Muscle layer of colon (tissue), 2 donors: Measurements from ENCODE around the gene USP48.

Experiments
- H3K27ac ChIP-seq: one replicate; pipeline ENCODE4 v1.7.0; 2013; ENCODE audit warnings: low read depth, mild to moderate bottlenecking, low read length, moderate library complexity
- H3K27me3 ChIP-seq, 2 donors: one replicate each; pipeline ENCODE4 v1.7.0; 2013; ENCODE audit warnings: low read length in 2 of 2, mild to moderate bottlenecking in 2 of 2; ENCODE audit not compliant: insufficient read depth in 2 of 2, control insufficient read depth in 1 of 2
- H3K36me3 ChIP-seq: one replicate; pipeline ENCODE4 v1.7.0; 2013; ENCODE audit warnings: mild to moderate bottlenecking, low read length; ENCODE audit not compliant: insufficient read depth
- H3K4me1 ChIP-seq: one replicate; pipeline ENCODE4 v1.7.0; 2013; ENCODE audit warnings: mild to moderate bottlenecking, low read length; ENCODE audit not compliant: insufficient read depth
- H3K4me3 ChIP-seq, 2 donors: one replicate each; pipeline ENCODE4 v1.7.0; 2013; ENCODE audit warnings: low read length in 2 of 2, low read depth in 1 of 2, mild to moderate bottlenecking in 1 of 2, moderate library complexity in 1 of 2
- H3K9ac ChIP-seq: one replicate; pipeline ENCODE4 v1.7.0; 2013; ENCODE audit warnings: low read length
- H3K9me3 ChIP-seq: one replicate; pipeline ENCODE4 v1.7.0; 2013; ENCODE audit warnings: mild to moderate bottlenecking, low read length
- donor health status: abdominal sarcoma.
- donor health status: Adenocarcinoma of cecum.

The USP48 gene

GRCh38 chr1:21653744-21654100 lies 129.2 kb downstream of the USP48 start:
- Histone ChIP-seq H3K27me3 (peaks cover 7 to 32% of the 10 kb centered on the region in 2 donors), H3K9ac (no peak overlapping the region), H3K9me3 (no peaks in the 10 kb centered on the region), H3K36me3 (no peaks in the 10 kb centered on the region), H3K4me3 (no peak overlapping the region), H3K27ac (no peak overlapping the region), H3K4me1 (peaks cover 6% of the 10 kb centered on the region)

- Histone ChIP-seq H3K4me3 (no peak overlapping the region), H3K27ac (no peak overlapping the region), H3K4me1 (peaks cover 6% of the 10 kb centered on the region), H3K27me3 (peaks cover 7 to 38% of the 10 kb centered on the region in 2 donors), H3K36me3 (no peaks in the 10 kb centered on the region), H3K9me3 (no peaks in the 10 kb centered on the region), H3K9ac (no peak overlapping the region)
Measured at GRCh38 chr1:21652937-21653743, 129.8 kb downstream of the USP48 start.

- Histone ChIP-seq H3K36me3 (no peaks in the 10 kb centered on the region), H3K27ac (no peak overlapping the region), H3K9ac (no peak overlapping the region), H3K27me3 (peaks cover 7 to 46% of the 10 kb centered on the region in 2 donors), H3K9me3 (no peaks in the 10 kb centered on the region), H3K4me1 (peaks cover 6% of the 10 kb centered on the region), H3K4me3 (no peak overlapping the region)
Measured at GRCh38 chr1:21652101-21652936, 130.6 kb downstream of the USP48 start.

- peaks cover 6% of the 10 kb centered on the region for H3K4me1 ChIP-seq
- no peak overlapping the region for H3K9ac ChIP-seq
- no peaks in the 10 kb centered on the region for H3K36me3 ChIP-seq
- H3K27me3 ChIP-seq: peaks cover 7 to 55% of the 10 kb centered on the region in 2 donors
- H3K9me3 ChIP-seq: no peaks in the 10 kb centered on the region
- H3K27ac ChIP-seq: no peak overlapping the region
- peak overlapping the region in 1 of 2 donors; percentile 43 for H3K4me3 ChIP-seq
Measured at GRCh38 chr1:21651214-21652042, 131.5 kb downstream of the USP48 start.

GRCh38 chr1:21650400-21650799 lies 132.5 kb downstream of the USP48 start:
- H3K9me3 ChIP-seq: no peaks in the 10 kb centered on the region
- H3K36me3 ChIP-seq: no peaks in the 10 kb centered on the region
- no peak overlapping the region for H3K27ac ChIP-seq
- peaks cover 6% of the 10 kb centered on the region for H3K4me1 ChIP-seq
- peaks cover 7 to 66% of the 10 kb centered on the region in 2 donors for H3K27me3 ChIP-seq
- H3K9ac ChIP-seq: no peak overlapping the region
- H3K4me3 ChIP-seq: no peak overlapping the region

- peaks cover 7 to 66% of the 10 kb centered on the region in 2 donors for H3K27me3 ChIP-seq
Measured at GRCh38 chr1:21649315-21649714, 133.6 kb downstream of the USP48 start.

GRCh38 chr1:21648791-21649190 lies 134.2 kb downstream of the USP48 start:
- no peak overlapping the region for H3K4me3 ChIP-seq
- H3K27me3 ChIP-seq: peaks cover 7 to 66% of the 10 kb centered on the region in 2 donors
- H3K36me3 ChIP-seq: no peaks in the 10 kb centered on the region
- no peak overlapping the region for H3K9ac ChIP-seq
- peaks cover 6% of the 10 kb centered on the region for H3K4me1 ChIP-seq
- H3K9me3 ChIP-seq: no peaks in the 10 kb centered on the region
- H3K27ac ChIP-seq: no peak overlapping the region

More at GRCh38 chr1:21649315-21649714, 133.6 kb downstream of the USP48 start:
- H3K9me3 ChIP-seq: no peaks in the 10 kb centered on the region
- H3K4me3 ChIP-seq: no peak overlapping the region
- H3K27ac ChIP-seq: no peak overlapping the region
- H3K9ac ChIP-seq: no peak overlapping the region
- H3K4me1 ChIP-seq: peaks cover 6% of the 10 kb centered on the region
- no peaks in the 10 kb centered on the region for H3K36me3 ChIP-seq

- H3K9me3 ChIP-seq: no peaks in the 10 kb centered on the region
- H3K4me1 ChIP-seq: peaks cover 6% of the 10 kb centered on the region
- peaks cover 7 to 66% of the 10 kb centered on the region in 2 donors for H3K27me3 ChIP-seq
- no peaks in the 10 kb centered on the region for H3K36me3 ChIP-seq
- H3K27ac ChIP-seq: no peak overlapping the region
- H3K9ac ChIP-seq: no peak overlapping the region
- no peak overlapping the region for H3K4me3 ChIP-seq
Measured at GRCh38 chr1:21648352-21648730, 134.6 kb downstream of the USP48 start.

- no peak overlapping the region for H3K27ac ChIP-seq
- H3K4me3 ChIP-seq: no peak overlapping the region
- H3K4me1 ChIP-seq: peaks cover 6% of the 10 kb centered on the region
- H3K36me3 ChIP-seq: no peaks in the 10 kb centered on the region
- peaks cover 5 to 70% of the 10 kb centered on the region in 2 donors for H3K27me3 ChIP-seq
- H3K9me3 ChIP-seq: no peaks in the 10 kb centered on the region
- no peak overlapping the region for H3K9ac ChIP-seq
Measured at GRCh38 chr1:21647431-21648351, 135.3 kb downstream of the USP48 start.

GRCh38 chr1:21645550-21645949 lies 137.4 kb downstream of the USP48 start:
- Histone ChIP-seq H3K27ac (no peak overlapping the region), H3K36me3 (no peaks in the 10 kb centered on the region), H3K9ac (no peak overlapping the region), H3K4me3 (no peak overlapping the region), H3K4me1 (no peaks in the 10 kb centered on the region), H3K27me3 (peaks cover 0 to 57% of the 10 kb centered on the region in 2 donors), H3K9me3 (no peaks in the 10 kb centered on the region)
